LNCaP clone FGC (cell line): ENCODE measurements around the gene CDCA3.

Experiments
- DNase-seq: peaks from one replicate; pipeline ENCODE4 v3.0.0-alpha.2; 2011; ENCODE audit warnings: low read depth
- H3K4me3 ChIP-seq: 2 replicates; pipeline ENCODE4 v1.5.1; 2011; ENCODE audit warnings: mild to moderate bottlenecking, low read depth, low read length, control low read depth
- TF ChIP-seq, protein P1 (sequence below): IDR thresholded peaks from 2 replicates; pipeline ENCODE4 v1.5.1; 2012; ENCODE audit warnings: mild to moderate bottlenecking; ENCODE audit not compliant: control insufficient read depth, insufficient read depth; ENCODE audit errors: extremely low read depth

Gene CDCA3

GRCh38 chr12:6817098-6817497 is 34.0 kb downstream of the CDCA3 start:
- TF ChIP-seq, protein P1, sequence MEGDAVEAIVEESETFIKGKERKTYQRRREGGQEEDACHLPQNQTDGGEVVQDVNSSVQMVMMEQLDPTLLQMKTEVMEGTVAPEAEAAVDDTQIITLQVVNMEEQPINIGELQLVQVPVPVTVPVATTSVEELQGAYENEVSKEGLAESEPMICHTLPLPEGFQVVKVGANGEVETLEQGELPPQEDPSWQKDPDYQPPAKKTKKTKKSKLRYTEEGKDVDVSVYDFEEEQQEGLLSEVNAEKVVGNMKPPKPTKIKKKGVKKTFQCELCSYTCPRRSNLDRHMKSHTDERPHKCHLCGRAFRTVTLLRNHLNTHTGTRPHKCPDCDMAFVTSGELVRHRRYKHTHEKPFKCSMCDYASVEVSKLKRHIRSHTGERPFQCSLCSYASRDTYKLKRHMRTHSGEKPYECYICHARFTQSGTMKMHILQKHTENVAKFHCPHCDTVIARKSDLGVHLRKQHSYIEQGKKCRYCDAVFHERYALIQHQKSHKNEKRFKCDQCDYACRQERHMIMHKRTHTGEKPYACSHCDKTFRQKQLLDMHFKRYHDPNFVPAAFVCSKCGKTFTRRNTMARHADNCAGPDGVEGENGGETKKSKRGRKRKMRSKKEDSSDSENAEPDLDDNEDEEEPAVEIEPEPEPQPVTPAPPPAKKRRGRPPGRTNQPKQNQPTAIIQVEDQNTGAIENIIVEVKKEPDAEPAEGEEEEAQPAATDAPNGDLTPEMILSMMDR = no peak
- H3K4me3 ChIP-seq = no peak overlapping the region
- no peak for DNase-seq

- no peak overlapping the region for H3K4me3 ChIP-seq
- no peak for DNase-seq
- TF ChIP-seq, protein P1 = no peak
These were observed 34.5 kb downstream of the CDCA3 start for GRCh38 chr12:6816598-6816997.

DNA sequence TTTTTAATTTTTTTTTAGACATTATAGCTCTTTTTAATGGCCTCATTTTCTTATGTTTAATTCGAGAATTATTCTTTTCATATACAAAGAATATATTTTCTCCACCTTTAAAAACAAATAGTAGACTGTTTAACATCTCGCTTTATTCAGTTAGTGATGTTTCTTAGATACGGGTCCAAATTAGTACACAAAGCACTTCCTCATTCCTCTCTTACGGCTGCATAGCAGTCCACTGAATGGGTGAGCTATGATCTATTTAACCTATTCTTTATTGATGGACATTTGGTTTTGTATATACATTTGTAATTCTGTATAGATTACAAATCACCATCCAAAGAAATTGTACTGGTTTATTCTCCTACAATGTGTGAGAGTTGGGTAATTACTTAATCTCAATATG is 37.7 kb downstream of the CDCA3 start:
- TF ChIP-seq, protein P1 = no peak
- DNase-seq = no peak
- H3K4me3 ChIP-seq = no peak overlapping the region

GRCh38 chr12:6810758-6811157 is 40.3 kb downstream of the CDCA3 start:
- H3K4me3 ChIP-seq = no peak overlapping the region
- DNase-seq = no peak
- TF ChIP-seq, protein P1 = no peak

GRCh38 chr12:6809056-6809455 is 42.0 kb downstream of the CDCA3 start:
- no peak overlapping the region for H3K4me3 ChIP-seq
- DNase-seq = no peak
- TF ChIP-seq, protein P1 = no peak

GRCh38 chr12:6807170-6807569 is 43.9 kb downstream of the CDCA3 start:
- no peak for DNase-seq
- no peak overlapping the region for H3K4me3 ChIP-seq
- TF ChIP-seq, protein P1 = no peak

DNA sequence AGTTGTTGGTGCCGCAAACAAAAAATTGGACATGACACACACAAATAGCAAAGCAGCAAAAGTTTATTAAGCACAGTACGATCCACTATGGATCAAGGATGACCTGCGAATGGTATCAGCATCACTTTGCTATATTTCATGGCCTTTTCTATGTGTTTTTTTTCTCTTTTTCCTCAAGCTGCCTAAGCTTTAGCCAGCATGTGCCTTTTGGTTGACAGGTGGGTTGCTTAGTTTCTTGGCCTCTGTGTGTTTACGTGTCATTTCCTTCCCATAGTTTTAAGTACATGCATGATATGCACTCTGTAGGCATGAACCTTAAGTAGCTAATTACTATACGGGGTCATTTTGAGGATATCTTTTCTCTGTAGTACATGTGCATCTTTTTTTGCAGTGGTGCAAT is 51.9 kb downstream of the CDCA3 start:
- H3K4me3 ChIP-seq = no peak overlapping the region

More for the DNA sequence above, 51.9 kb downstream of the CDCA3 start:
- no peak for DNase-seq
- TF ChIP-seq, protein P1 = no peak
